Measurements from ENCODE around the gene MT1G.
"Not testable (repeated sequence)": the region's sequence is repeated elsewhere in the genome, so short reads cannot be mapped to it uniquely, and the experiment has no call there.

The MT1G gene

GRCh38 chr16:56634715-56635440 lies 33.0 kb downstream of the MT1G start:
- DNase-seq = no peak

- DNase-seq = no peak
These were observed 34.3 kb downstream of the MT1G start for GRCh38 chr16:56633535-56633934.

GRCh38 chr16:56632848-56633365 lies 35.0 kb downstream of the MT1G start:
- no peak for DNase-seq

GRCh38 chr16:56632156-56632847 lies 35.6 kb downstream of the MT1G start, which contains the start of gene MT1M:
TSS of gene MT1M (plus strand) at chr16:56632659. CDS start at chr16:56632732, 73 bp downstream.
- DNase-seq = no peak

- DNase-seq = no peak
These were observed 36.1 kb downstream of the MT1G start for GRCh38 chr16:56631832-56632155.

GRCh38 chr16:56631197-56631596 lies 36.7 kb downstream of the MT1G start:
- no peak for DNase-seq

GRCh38 chr16:56630134-56630533 lies 37.7 kb downstream of the MT1G start:
- no peak for DNase-seq

GRCh38 chr16:56629531-56629930 lies 38.3 kb downstream of the MT1G start:
- no peak for DNase-seq

GRCh38 chr16:56628486-56629350 lies 39.1 kb downstream of the MT1G start:
- DNase-seq = no peak

GRCh38 chr16:56626685-56627084 lies 41.2 kb downstream of the MT1G start:
- no peak for DNase-seq

- no peak for DNase-seq
These were observed 41.8 kb downstream of the MT1G start for GRCh38 chr16:56625943-56626654.

- peak in 1 of 2 experiments; percentile 70 for DNase-seq
These were observed 42.5 kb downstream of the MT1G start, which contains the start of gene MT1E for GRCh38 chr16:56625140-56625942. TSS of gene MT1E (plus strand) at chr16:56625781. CDS start at chr16:56625852, 71 bp downstream.

GRCh38 chr16:56623637-56624036 lies 44.2 kb downstream of the MT1G start:
- no peak for DNase-seq

- DNase-seq = not testable (repeated sequence)
These were observed 44.7 kb downstream of the MT1G start for GRCh38 chr16:56623184-56623583.

GRCh38 chr16:56621665-56622445 lies 46.0 kb downstream of the MT1G start:
- not testable (repeated sequence) for DNase-seq

GRCh38 chr16:56620339-56620897 lies 47.4 kb downstream of the MT1G start:
- DNase-seq = no peak

GRCh38 chr16:56618138-56618537 lies 49.7 kb downstream of the MT1G start:
- DNase-seq = no peak

GRCh38 chr16:56617212-56618085 lies 50.4 kb downstream of the MT1G start:
- DNase-seq = peak; percentile 48 to 61

All from stimulated activated CD4-positive, alpha-beta T cell treated with anti-CD3 and anti-CD28 coated beads, Interleukin-4, amount 100 ng/mL, for 4 hours (primary cell).